Fibroblast of lung (primary cell): ENCODE measurements around the gene MEF2A.

Experiments
- CTCF ChIP-seq, 2 donors: IDR thresholded peaks in 1 of 2; conservative IDR thresholded peaks in 1 of 2; 1 replicate in 1 of 2; 2 replicates in 1 of 2; pipeline ENCODE4 v1.5.1; 2011 to 2012; ENCODE audit warnings: low read length in 2 of 2, control low read depth in 1 of 2, inconsistent platforms in 1 of 2, low read depth in 1 of 2, mild to moderate bottlenecking in 1 of 2
- EZH2 ChIP-seq: IDR thresholded peaks from 2 replicates; pipeline ENCODE4 v1.5.1; 2012; ENCODE audit warnings: low read length, control low read depth, mild to moderate bottlenecking; ENCODE audit errors: missing control alignments

GRCh38 chr15:99734575-99734974, 168.8 kb downstream of the MEF2A start:
- TF ChIP-seq CTCF (conservative IDR thresholded peaks at IDR 0.05 in 1 of 2, IDR thresholded peaks at IDR 0.05 in 1 of 2; ENCODE audit: low read depth in 1 of 2, low read length in 2 of 2) (no peak), EZH2 (no peak)
